HG03442 (cell line): ENCODE data around the gene HAUS8.
"Not testable (repeated sequence)": the region's sequence is repeated elsewhere in the genome, so short reads cannot be mapped to it uniquely, and the experiment has no call there.

ENCODE experiments used
- ATAC-seq: cut with Tn5 transposase; IDR thresholded peaks from one replicate; pipeline ENCODE4 v1.9.1; 2021; ENCODE audit warnings: mild to moderate bottlenecking, moderate library complexity; ENCODE audit not compliant: unreplicated experiment

HAUS8 gene

DNA sequence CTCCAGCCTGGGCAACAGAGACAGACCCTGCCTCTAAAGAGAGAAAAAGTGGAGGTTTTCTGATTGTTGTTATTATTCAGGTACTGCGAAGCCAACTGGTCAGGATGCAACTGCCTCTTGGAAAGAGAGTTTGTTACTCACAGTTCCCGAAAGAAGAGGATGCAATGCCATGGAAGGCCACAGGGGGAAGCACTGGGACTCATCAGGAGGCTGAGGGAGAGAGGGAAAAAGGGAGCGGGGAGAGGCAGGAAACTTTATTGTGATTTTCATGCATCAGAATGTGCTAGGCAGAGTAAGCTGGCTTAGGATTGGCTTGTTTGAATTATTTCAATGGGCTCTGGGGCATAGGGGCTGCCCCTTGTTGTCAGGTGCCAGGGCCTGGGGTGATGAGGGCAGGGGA lies 27.9 kb upstream of the HAUS8 start:
- no peak for ATAC-seq

DNA sequence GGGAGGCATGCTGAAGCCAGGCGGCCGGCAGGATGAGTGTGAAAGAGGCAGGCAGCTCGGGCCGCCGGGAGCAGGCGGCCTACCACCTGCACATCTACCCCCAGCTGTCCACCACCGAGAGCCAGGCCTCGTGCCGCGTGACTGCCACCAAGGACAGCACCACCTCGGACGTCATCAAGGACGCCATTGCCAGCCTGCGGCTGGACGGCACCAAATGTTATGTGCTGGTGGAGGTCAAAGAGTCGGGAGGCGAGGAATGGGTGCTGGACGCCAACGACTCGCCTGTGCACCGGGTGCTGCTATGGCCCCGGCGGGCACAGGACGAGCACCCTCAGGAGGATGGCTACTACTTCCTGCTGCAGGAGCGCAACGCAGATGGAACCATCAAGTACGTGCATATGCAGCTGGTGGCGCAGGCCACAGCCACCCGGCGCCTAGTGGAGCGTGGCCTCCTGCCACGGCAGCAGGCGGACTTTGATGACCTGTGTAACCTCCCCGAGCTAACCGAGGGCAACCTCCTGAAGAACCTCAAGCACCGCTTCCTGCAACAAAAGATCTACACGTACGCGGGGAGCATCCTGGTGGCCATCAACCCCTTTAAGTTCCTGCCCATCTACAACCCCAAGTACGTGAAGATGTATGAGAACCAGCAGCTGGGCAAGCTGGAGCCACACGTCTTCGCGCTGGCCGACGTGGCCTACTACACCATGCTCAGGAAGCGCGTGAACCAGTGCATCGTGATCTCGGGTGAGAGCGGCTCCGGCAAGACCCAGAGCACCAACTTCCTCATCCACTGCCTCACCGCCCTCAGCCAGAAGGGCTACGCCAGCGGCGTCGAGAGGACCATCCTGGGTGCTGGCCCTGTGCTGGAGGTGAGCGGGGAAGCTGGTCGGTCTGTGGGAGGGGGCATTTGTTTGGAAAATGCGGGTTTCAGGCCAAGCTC lies 26.7 kb upstream of the HAUS8 start:
- ATAC-seq, result no peak

DNA sequence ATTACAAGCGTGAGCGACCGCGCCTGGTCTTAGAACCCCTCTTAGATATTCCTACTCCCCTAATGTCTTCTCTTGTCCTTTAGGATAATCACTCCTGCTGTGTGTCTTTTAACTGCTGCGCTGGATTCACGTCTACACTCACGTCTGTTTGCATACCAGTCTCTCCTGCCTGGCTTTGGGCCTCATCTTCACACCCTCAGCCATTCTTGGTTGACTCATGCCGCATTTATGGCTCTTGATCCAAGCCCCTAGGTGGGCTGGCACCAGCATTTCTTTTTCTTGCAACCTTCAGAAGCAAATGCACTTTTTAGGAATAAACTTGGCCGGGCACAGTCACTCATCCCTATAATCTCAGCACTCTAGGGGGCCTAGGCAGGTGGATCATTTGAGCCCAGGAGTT lies 23.1 kb upstream of the HAUS8 start:
- no peak for ATAC-seq

DNA sequence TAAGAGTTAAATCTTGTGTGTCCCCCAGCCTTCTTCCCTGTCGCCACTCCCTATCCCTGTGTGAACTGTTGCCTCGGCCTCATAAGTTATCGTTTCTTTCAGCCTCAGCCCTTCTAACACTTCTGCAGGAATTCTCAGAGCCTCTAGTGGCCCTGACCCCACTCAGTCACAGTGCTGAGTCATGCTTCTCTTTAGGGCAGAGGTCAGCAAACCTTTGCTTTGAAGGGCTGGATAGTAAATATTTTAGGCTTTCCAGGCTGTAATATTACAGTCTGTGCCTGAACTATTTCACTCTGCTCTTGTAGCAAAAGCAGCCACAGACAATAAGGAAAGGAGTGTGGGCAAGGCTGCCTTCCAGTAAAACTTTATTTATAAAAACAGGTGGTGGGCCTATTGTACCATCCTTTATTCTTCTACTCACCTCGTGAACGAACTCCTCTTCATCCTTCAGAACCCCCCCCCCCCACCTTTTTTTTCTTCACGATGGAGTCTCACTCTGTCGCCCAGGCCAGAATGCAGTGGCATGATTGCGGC lies 22.4 kb upstream of the HAUS8 start:
- ATAC-seq, result no peak

DNA sequence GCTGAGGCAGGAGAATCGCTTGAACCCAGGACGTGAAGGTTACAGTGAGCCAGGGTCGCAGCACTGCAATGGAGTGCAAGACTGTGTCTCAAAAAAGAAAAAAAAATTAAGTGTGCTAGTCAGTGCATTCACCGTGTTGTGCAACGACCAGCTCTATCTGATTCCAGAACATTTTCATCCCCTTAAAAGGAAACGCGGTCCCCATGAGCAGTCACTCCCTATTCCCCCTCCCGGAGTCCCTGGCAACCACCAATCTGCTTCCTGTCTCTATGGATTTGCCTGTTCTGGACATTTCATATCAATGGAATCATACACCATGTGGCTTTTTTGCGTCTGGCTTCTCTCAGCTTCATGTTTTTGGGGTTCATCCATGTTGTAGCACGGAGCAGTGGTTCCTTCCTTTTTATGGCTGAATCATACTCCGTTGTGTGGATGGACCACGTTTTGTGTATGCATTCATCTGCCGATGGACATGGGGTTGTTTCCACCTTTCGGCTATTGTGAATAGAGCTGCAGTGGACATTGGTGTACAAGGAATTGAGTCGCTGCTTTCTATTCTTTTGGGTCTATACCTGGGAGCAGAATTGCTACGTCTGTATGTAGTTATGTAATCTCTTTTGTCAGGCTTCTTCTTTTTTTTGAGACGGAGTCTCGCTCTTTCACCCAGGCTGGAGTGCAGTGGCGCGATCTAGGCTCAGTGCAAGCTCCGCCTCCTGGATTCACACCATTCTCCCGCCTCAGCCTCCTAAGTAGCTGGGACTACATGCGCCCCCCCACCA lies 20.1 kb upstream of the HAUS8 start:
- ATAC-seq, result no peak

DNA sequence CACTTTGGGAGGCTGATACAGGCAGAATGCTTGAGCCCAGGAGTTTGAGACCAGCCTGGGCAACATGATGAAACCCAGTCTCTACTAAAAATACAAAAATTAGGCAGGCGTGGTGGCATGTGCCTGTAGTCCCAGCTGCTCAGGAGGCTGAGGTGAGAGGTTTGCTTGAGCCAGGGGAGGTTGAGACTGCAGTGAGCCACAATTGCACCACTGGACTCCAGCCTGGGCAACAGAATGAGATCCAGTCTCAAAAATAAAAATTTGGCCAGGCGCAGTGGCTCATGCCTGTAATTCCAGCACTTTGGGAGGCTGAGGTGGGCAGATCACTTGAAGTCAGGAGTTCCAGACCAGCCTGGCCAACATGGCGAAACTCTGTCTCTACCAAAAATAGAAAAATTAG lies 19.4 kb upstream of the HAUS8 start:
- not testable (repeated sequence) for ATAC-seq

DNA sequence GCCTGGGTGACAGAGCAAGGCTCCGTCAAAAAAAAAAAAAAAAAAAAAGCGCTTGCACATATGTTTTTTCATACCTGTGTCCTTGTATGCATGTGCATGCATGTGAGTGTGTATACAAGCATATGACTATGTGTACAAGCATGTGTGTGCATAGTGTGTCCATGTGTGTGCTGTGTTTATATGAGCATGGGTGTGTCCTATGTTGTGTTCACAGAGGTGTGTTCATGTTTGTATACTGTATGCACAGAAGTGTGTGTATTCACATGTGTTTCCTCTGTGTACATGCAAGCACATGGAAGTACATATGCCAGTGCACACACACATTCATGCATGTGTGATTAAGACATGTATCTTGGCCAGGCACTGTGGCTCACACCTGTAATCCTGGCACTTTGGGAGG lies 17.4 kb upstream of the HAUS8 start:
- no peak for ATAC-seq

DNA sequence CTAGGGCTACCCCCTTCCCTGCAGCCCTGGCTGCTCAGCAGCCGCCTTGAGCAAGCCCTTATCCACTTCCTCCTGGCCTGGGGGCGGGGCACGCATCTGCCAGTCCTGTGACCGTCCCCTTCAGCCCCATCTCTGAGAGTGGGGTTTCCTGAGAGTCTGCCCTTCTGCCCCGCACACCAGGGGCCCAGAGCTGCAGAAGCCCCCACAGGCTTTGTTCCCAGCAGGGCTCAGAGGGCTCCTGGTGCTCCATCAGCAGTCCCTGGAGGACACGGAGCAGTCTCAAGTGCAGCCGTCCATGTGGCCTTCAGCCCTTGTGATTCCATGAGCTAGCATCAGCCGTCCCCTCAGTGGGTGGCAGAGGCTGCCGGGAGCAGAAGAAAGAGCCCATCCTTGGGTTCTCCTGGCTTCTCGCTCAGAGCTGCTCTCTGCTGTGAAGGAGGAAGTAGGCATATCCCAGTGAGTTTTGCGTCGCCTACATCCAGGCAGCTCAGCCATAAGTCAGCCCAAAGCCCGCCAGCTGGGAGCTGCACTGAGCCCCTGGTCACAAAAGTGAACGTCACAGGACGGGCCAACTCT lies 16.6 kb upstream of the HAUS8 start:
- no peak for ATAC-seq

DNA sequence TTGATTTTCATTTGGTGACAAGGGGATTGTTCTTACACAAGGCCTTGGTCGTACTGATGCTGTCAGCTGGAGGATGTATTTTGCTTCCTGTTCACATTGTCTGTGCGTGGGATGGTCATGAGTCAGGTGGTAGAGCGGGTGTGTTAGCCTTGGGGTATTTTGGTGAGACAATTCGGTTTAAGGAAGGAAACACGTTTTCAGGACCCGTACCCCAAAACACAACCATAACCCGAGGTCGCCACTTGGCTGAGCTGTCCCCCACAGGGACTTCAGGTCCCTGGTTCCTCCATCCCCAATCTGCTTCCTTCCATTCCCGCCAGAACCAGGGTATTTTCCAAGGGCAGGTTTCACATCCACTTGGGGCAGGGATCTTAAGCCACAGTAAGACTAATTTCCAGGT lies 15.3 kb upstream of the HAUS8 start:
- no peak for ATAC-seq

DNA sequence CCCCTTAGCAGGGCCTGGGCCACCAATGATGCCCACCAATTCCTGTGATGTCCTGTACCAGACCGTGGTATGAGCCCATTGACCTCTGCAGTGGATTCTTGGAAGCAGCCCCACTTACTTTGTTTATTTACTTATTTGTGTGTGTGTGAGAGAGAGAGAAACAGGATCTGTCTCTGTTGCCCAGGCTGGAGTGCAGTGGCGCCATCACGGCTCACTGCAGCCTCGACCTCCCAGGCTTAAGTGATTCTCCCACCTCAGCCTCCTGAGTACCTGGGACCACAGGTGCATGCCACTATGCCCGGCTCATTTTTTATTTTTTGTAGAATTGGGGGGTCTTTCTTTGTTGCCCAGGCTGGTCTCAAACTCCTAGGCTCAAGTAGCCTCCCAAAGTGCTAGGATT lies 13.3 kb upstream of the HAUS8 start:
- no peak for ATAC-seq

DNA sequence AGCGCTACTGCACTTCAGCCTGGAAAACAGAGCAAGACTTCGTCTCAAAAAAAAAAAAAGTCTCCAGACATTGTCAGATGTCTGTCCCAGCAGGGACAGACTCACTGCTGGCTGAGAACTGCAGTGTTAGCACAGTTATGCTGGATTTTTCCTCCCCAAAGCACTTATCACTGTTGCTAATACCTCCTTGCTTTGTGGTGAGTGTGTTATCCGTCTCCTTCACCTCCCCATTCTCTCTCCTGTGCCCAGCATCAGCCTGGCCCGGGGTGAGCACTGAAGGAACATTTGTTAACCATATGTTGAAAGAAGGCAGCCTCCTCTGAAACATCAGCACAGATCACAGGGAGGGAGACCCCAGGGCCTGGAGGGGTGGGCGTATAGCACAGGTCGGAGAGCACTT lies 11.6 kb upstream of the HAUS8 start:
- no peak for ATAC-seq

DNA sequence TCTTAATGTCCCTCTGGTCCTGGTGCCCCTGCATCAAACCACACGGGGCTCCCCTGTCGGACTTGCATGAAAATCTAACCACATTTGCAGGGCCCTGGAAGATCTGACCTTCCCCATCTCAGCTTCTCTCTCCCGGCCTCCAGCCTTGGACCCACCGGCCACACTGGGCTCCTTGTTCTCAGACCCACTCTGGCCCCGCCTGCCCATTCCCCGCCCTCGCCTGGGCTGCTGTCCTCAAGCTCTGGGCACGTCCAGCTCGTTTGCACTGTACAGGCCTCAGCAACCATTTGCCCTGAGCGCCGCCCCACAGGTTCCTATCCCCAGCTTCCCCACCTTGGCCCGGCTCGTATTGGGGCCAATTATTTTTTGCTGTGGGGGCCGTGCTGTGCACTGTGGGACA lies 10.9 kb upstream of the HAUS8 start:
- no peak for ATAC-seq

DNA sequence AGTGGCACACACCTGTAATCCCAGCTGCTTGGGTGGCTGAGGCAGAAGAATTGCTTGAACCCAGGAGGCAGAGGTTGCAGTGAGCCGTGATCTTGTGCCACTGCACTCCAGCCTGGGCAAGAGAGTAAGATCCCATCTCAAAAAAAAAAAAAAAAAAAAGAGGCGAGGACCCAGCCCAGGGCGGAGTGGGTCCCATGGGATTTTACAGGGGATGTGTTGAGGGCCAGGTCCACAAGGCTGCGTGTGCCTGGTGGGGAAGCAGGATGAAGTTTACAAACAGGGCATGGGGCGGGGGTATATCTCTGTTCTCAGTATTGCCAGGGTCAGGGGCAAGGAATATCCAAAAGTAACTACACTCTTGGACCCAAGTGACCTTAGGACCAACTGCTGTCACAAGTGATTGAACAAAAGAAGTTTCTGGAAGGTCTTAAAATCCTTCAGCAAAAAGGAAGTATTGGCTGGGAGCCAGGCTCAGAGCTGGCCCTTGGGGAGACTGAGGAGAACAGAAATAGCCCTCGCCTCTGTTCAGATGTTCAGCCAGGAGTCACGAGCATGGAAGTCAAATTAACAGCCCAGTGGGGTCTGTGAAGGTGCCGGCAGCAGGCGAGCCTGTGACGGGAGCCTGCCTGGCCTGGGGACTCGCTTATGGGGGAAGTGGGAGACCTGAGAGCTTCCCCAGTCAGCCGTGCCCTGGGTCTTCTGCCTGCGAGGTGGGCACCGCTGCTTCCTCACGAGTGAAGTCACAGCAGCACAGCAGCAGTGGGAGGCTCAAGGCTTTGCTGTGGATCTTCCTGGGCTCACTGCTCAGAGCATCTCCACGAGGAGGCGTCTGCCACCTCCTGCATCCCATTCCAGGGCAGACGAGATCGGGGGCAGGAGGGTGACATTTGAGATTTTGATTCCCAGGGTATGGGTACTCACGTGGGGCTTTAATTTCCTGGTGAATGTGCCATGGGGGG lies 6.7 kb upstream of the HAUS8 start:
- no peak for ATAC-seq

DNA sequence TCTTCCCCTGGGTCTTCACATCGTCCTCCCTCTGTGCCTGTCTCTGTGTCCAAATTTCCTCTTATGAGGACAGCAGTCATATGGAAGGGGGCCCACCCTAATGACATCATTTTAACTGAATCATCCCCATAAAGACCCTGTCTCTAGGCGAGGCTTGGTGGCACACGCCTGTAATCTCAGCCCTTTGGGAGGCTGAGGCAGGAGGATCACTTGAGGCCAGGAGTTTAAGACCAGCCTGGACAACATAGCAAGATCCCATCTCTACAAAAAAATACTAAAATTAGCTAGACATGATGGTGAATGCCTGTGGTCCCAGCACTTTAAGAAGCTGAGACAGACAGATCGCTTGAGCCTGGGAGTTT lies 5.2 kb upstream of the HAUS8 start:
- ATAC-seq, result no peak

DNA sequence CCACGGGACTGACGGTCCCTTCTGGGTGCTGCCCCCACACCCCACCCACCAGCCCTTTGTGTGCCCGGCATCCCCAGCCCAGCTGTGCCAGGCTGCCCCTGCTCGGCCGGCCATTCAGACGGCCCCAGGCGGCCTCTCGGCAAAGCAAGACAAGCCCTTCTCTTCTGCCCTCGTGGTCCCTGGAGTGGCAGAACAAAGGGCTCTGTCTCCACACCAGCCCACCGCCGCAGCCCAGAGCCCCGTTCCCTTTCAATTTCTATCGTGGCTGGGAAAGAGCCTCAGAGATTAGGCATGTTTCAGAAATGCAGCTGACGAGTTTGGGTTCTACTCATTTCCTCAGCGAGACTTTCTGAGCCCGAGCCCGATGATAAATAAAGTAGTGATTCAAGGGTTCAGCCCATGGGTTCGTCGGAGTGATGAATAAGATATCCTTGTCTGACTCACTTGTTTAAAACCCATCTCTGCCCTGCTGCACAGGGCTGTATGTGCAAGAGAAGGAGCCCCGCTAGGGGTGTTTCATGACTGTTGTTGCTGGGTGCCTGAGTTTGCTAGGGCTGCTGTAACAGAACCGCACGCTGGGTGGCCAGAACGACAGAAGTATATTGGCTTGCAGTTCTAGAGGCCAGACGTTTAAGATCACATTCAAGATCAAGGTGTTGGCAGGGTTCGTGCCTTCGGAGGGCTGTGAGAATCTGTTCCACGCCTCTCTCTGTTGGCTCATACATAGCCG lies 4.6 kb upstream of the HAUS8 start:
- peak; percentile 36 for ATAC-seq

DNA sequence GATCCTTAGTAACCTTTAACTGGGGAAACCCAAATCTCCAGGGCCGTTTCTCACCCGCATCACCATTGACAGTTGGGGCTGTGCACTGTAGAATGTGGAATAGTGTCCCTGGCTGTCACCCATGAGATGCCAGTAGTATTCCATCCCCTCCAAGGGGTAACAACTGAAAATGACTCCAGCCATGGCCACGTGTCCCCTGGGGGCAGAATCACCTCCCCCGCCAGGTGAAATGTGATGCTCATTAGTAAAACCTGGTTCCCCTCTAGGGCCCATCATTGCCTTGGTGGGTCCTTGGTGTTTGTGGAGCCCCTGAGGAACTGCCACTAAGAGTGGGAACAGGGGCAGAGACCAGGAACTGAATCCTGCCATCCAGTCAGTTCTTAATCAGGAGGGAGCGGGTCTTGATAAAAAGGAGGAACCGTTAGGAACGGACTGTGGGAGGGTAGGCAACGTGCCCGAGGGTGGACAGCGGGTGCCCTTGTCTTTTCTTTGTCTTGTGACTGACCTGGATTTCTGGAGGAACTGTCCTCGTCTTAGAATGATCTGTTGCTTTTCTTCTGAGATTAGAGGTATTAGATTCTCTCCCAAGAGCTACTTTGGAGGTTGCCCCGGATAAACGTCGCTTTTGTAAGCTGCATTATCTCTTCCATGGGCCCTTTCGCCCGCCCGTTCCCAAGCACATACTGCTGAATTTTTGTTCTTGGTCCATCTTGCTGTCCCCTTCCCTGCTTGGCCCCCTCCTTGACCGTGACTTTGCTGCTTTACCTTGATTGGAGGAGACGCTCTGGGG lies 3.9 kb upstream of the HAUS8 start:
- no peak for ATAC-seq

DNA sequence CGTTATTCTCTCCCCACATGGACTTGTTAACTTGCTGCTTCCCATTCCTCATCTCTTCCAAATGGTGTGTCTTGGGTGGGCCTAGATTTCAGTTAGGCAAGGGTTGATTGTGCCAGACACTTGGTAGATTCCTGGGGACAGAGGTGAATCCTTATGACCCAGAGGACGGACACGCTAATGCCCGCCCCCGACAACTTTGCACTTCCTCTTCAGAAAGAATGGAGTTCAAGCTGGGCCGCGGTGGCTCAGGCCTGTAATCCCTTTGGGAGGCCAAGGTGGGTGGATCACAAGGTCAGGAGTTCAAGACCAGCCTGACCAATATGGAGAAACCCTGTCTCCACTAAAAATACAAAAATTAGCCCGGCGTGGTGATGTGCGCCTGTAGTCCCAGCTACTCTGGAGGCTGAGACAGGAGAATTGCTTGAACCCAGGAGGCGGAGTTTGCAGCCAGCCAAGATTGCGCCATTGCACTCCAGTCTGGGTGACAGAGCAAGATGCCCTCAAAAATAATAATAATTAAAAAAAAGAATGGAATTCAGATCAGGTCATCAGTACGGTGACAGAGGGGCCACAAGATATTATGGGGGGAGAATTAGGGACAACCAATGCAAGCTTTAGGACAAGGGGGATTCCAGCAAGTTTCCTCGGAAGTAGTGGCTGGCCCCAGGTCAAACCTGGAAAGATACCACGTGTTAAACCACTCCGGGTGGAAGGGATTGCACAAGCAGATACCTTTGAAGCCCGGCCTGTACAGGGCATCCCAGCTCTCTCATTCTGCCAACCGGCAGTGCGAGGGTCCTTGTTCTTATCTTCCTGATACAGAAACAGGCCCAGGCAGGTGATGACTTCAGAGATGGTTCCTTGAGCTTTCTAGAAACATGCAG lies 3.0 kb upstream of the HAUS8 start:
- ATAC-seq, result no peak

DNA sequence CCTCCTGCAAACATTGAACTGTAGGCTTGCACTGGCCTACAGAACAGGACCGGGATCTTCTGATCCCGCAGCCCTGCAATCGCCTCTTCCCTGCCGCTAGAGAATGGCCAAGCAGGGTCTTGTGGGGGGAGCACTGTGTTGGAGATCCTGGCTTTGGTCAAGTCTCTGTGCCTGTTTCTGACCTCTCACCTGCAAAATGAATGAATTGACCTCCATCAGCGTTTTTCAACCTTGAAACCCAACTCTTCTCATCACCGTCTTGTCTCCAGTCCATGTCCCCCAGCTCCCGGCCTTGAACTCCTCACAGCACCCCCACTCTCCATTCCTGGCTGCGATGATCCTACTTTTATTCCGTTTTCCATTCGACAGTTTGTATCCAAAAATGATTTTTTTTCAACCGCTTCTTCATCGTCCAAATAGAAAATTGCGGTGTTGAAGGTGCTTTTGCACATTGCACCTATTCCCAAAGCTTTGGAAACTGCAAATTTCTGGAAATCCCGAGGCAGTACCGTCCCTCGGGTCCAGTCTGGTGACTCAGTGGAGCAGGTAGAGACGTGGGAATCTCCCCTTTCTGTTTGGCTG lies 2.3 kb upstream of the HAUS8 start:
- ATAC-seq, result no peak
